WTC11 (cell line): Measurements from ENCODE around the gene TC2N.

Source experiments
- ATF1 ChIP-seq: sonication (generic); formaldehyde crosslinking; IDR thresholded peaks from 2 replicates; pipeline ENCODE4 v1.8.1; 2023; ENCODE audit warnings: mild to moderate bottlenecking, moderate library complexity, missing genetic modification reagents
- CTCF ChIP-seq: fragments of 200-600 bp; IDR thresholded peaks from 2 replicates; pipeline ENCODE4 v1.8.0; 2022; ENCODE audit warnings: antibody characterized with exemption
- ELF4 ChIP-seq: sonication (generic); formaldehyde crosslinking; IDR thresholded peaks from 2 replicates; pipeline ENCODE4 v1.8.1; 2022; ENCODE audit warnings: low read depth, mild to moderate bottlenecking, moderate library complexity, missing genetic modification reagents
- ETV6 ChIP-seq: sonication (generic); formaldehyde crosslinking; IDR thresholded peaks from 2 replicates; pipeline ENCODE4 v1.8.1; 2022; ENCODE audit warnings: mild to moderate bottlenecking, missing genetic modification reagents
- FOXP4 ChIP-seq: sonication (generic); formaldehyde crosslinking; IDR thresholded peaks from 2 replicates; pipeline ENCODE4 v1.8.0; 2022; ENCODE audit warnings: mild to moderate bottlenecking, missing genetic modification reagents
- RELA ChIP-seq: sonication (generic); formaldehyde crosslinking; IDR thresholded peaks from 2 replicates; pipeline ENCODE4 v1.8.1; 2022; ENCODE audit warnings: missing genetic modification reagents, mild to moderate bottlenecking, borderline replicate concordance
- SMAD3 ChIP-seq: sonication (generic); formaldehyde crosslinking; IDR thresholded peaks from 2 replicates; pipeline ENCODE4 v1.8.0; 2022; ENCODE audit warnings: missing genetic modification reagents, mild to moderate bottlenecking, borderline replicate concordance
- ZNF263 ChIP-seq: sonication (generic); formaldehyde crosslinking; IDR thresholded peaks from 2 replicates; pipeline ENCODE4 v1.8.1; 2022; ENCODE audit warnings: low read depth, mild to moderate bottlenecking, moderate library complexity, missing genetic modification reagents
- TF ChIP-seq, protein P1 (sequence below): sonication (generic); formaldehyde crosslinking; IDR thresholded peaks from 2 replicates; pipeline ENCODE4 v1.8.1; 2022; ENCODE audit warnings: mild to moderate bottlenecking, moderate library complexity, missing genetic modification reagents
- TF ChIP-seq, protein P2 (sequence below): sonication (generic); formaldehyde crosslinking; IDR thresholded peaks from 2 replicates; pipeline ENCODE4 v1.8.1; 2023; ENCODE audit warnings: mild to moderate bottlenecking, moderate library complexity, missing genetic modification reagents
- TF ChIP-seq, protein P3 (sequence below): fragments of 250-450 bp; sonication (Bioruptor Pico); IDR thresholded peaks from 2 replicates; pipeline ENCODE4 v2.1.2; 2022; ENCODE audit warnings: mild to moderate bottlenecking, moderate library complexity

- TF ChIP-seq CTCF, result no peak
- TF ChIP-seq ATF1 (CRISPR knock-in tag), result no peak
- no peak for TF ChIP-seq ELF4 (CRISPR knock-in tag)
- TF ChIP-seq, protein P1, sequence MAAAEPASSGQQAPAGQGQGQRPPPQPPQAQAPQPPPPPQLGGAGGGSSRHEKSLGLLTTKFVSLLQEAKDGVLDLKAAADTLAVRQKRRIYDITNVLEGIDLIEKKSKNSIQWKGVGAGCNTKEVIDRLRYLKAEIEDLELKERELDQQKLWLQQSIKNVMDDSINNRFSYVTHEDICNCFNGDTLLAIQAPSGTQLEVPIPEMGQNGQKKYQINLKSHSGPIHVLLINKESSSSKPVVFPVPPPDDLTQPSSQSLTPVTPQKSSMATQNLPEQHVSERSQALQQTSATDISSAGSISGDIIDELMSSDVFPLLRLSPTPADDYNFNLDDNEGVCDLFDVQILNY (CRISPR knock-in tag), result no peak
- TF ChIP-seq, protein P2, sequence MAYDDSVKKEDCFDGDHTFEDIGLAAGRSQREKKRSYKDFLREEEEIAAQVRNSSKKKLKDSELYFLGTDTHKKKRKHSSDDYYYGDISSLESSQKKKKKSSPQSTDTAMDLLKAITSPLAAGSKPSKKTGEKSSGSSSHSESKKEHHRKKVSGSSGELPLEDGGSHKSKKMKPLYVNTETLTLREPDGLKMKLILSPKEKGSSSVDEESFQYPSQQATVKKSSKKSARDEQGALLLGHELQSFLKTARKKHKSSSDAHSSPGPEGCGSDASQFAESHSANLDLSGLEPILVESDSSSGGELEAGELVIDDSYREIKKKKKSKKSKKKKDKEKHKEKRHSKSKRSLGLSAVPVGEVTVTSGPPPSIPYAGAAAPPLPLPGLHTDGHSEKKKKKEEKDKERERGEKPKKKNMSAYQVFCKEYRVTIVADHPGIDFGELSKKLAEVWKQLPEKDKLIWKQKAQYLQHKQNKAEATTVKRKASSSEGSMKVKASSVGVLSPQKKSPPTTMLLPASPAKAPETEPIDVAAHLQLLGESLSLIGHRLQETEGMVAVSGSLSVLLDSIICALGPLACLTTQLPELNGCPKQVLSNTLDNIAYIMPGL (CRISPR knock-in tag), result no peak
- no peak for TF ChIP-seq ETV6 (CRISPR knock-in tag)
- TF ChIP-seq RELA (CRISPR knock-in tag), result no peak
- TF ChIP-seq, protein P3, sequence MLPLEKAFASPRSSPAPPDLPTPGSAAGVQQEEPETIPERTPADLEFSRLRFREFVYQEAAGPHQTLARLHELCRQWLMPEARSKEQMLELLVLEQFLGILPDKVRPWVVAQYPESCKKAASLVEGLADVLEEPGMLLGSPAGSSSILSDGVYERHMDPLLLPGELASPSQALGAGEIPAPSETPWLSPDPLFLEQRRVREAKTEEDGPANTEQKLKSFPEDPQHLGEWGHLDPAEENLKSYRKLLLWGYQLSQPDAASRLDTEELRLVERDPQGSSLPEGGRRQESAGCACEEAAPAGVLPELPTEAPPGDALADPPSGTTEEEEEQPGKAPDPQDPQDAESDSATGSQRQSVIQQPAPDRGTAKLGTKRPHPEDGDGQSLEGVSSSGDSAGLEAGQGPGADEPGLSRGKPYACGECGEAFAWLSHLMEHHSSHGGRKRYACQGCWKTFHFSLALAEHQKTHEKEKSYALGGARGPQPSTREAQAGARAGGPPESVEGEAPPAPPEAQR (CRISPR knock-in tag), result no peak
- TF ChIP-seq FOXP4 (CRISPR knock-in tag), result no peak
- TF ChIP-seq SMAD3 (CRISPR knock-in tag), result no peak
- TF ChIP-seq ZNF263 (CRISPR knock-in tag), result no peak
Measured at GRCh38 chr14:91754819-91755218, 112.5 kb downstream of the TC2N start.
